OCI-LY3 (cell line): ENCODE measurements around the gene ZBTB38.

Source experiments
- H2AFZ ChIP-seq: fragments of 200-600, 300-600 bp; shearing (Covaris generic); 2 replicates; pipeline ENCODE4 v1.6.0; 2014; ENCODE audit warnings: antibody characterized with exemption, low read depth, low read length
- H3K27ac ChIP-seq: fragments of 200-600, 300-600 bp; sonication (generic); 2 replicates; pipeline ENCODE4 v1.5.1; 2014; ENCODE audit warnings: mild to moderate bottlenecking, low read length, moderate library complexity, mixed read lengths
- H3K27me3 ChIP-seq: fragments of 200-600, 300-600 bp; sonication (generic); 2 replicates; pipeline ENCODE4 v1.6.1; 2014; ENCODE audit warnings: low read depth, low read length, mixed read lengths
- H3K36me3 ChIP-seq: fragments of 200-600, 300-600 bp; sonication (generic); replicated peaks from 2 replicates; pipeline ENCODE3; 2014; ENCODE audit warnings: low read depth, low read length, mixed read lengths
- H3K4me1 ChIP-seq: fragments of 300-600, 200-600 bp; sonication (generic); 2 replicates; pipeline ENCODE4 v1.6.1; 2014; ENCODE audit warnings: low read length, mixed read lengths
- H3K4me2 ChIP-seq: fragments of 200-600, 300-600 bp; sonication (generic); 2 replicates; pipeline ENCODE4 v1.6.1; 2014; ENCODE audit warnings: low read length, mixed read lengths
- H3K4me3 ChIP-seq: fragments of 300-600, 200-600 bp; sonication (generic); 2 replicates; pipeline ENCODE4 v1.5.1; 2014; ENCODE audit warnings: antibody characterized with exemption, mild to moderate bottlenecking, low read length, moderate library complexity
- H3K79me2 ChIP-seq: fragments of 300-600, 200-600 bp; shearing (Covaris generic); 2 replicates; pipeline ENCODE4 v1.6.1; 2014; ENCODE audit warnings: mild to moderate bottlenecking, low read length, mixed read lengths
- H3K9ac ChIP-seq: fragments of 300-600, 200-600 bp; shearing (Covaris generic); 2 replicates; pipeline ENCODE4 v1.6.0; 2014; ENCODE audit warnings: mild to moderate bottlenecking, low read length, moderate library complexity
- H3K9me3 ChIP-seq: fragments of 200-600, 300-600 bp; shearing (Covaris generic); 2 replicates; pipeline ENCODE4 v1.6.1; 2014; ENCODE audit warnings: low read length, mixed read lengths; ENCODE audit not compliant: insufficient read depth
- H4K20me1 ChIP-seq: fragments of 200-600, 300-600 bp; sonication (generic); 2 replicates; pipeline ENCODE4 v1.6.1; 2016; ENCODE audit warnings: low read length, mixed read lengths; ENCODE audit not compliant: insufficient read depth
- CTCF ChIP-seq: fragments of 200-600, 300-600 bp; sonication (generic); IDR thresholded peaks from 2 replicates; pipeline ENCODE4 v1.5.1; 2014; ENCODE audit warnings: antibody characterized with exemption, low read length, low read depth
- EZH2phosphoT487 ChIP-seq: fragments of 200-600 bp; shearing (Covaris generic); IDR thresholded peaks from 2 replicates; pipeline ENCODE4 v1.6.1; 2018; ENCODE audit warnings: antibody characterized with exemption, mixed run types, low read depth

ZBTB38 gene

GRCh38 chr3:141362736-141363135 lies 5.6 kb upstream of the ZBTB38 start:
- no peaks in the 10 kb centered on the region for H3K79me2 ChIP-seq
- H3K4me1 ChIP-seq, result peaks cover 6% of the 10 kb centered on the region
- H3K9ac ChIP-seq, result no peak overlapping the region
- no peak for TF ChIP-seq CTCF
- no peak for TF ChIP-seq EZH2phosphoT487
- H2AFZ ChIP-seq, result no peak overlapping the region
- no peaks in the 10 kb centered on the region for H3K9me3 ChIP-seq
- peaks cover 12% of the 10 kb centered on the region; the same call in 1 of the 2 replicates for H3K27me3 ChIP-seq
- H4K20me1 ChIP-seq, result no peaks in the 10 kb centered on the region
- no peaks in the 10 kb centered on the region for H3K36me3 ChIP-seq
- H3K4me3 ChIP-seq, result no peak overlapping the region
- no peak overlapping the region for H3K4me2 ChIP-seq
- no peak overlapping the region for H3K27ac ChIP-seq

- no peak overlapping the region for H3K27ac ChIP-seq
- H2AFZ ChIP-seq, result no peak overlapping the region
- H3K36me3 ChIP-seq, result no peaks in the 10 kb centered on the region
- no peaks in the 10 kb centered on the region for H3K9me3 ChIP-seq
- no peak for TF ChIP-seq EZH2phosphoT487
- no peak for TF ChIP-seq CTCF
- H3K79me2 ChIP-seq, result no peaks in the 10 kb centered on the region
- no peaks in the 10 kb centered on the region for H4K20me1 ChIP-seq
- H3K4me3 ChIP-seq, result no peak overlapping the region
- peaks cover 10% of the 10 kb centered on the region for H3K4me1 ChIP-seq
- no peak overlapping the region for H3K4me2 ChIP-seq
- H3K27me3 ChIP-seq, result peaks cover 12% of the 10 kb centered on the region; the same call in 1 of the 2 replicates
- no peak overlapping the region for H3K9ac ChIP-seq
These were observed 3.1 kb upstream of the ZBTB38 start for GRCh38 chr3:141365201-141365600.

GRCh38 chr3:141366285-141367037 lies 1.8 kb upstream of the ZBTB38 start:
- H3K27me3 ChIP-seq, result peaks cover 9% of the 10 kb centered on the region; the same call in 1 of the 2 replicates
- H3K4me2 ChIP-seq, result no peak overlapping the region
- H3K4me3 ChIP-seq, result no peak overlapping the region
- H3K79me2 ChIP-seq, result no peaks in the 10 kb centered on the region
- H4K20me1 ChIP-seq, result no peaks in the 10 kb centered on the region
- H3K36me3 ChIP-seq, result no peaks in the 10 kb centered on the region
- H2AFZ ChIP-seq, result no peak overlapping the region
- H3K9me3 ChIP-seq, result no peaks in the 10 kb centered on the region
- TF ChIP-seq EZH2phosphoT487, result no peak
- TF ChIP-seq CTCF, result no peak
- no peak overlapping the region for H3K9ac ChIP-seq
- H3K4me1 ChIP-seq, result peaks cover 5% of the 10 kb centered on the region
- H3K27ac ChIP-seq, result no peak overlapping the region

DNA sequence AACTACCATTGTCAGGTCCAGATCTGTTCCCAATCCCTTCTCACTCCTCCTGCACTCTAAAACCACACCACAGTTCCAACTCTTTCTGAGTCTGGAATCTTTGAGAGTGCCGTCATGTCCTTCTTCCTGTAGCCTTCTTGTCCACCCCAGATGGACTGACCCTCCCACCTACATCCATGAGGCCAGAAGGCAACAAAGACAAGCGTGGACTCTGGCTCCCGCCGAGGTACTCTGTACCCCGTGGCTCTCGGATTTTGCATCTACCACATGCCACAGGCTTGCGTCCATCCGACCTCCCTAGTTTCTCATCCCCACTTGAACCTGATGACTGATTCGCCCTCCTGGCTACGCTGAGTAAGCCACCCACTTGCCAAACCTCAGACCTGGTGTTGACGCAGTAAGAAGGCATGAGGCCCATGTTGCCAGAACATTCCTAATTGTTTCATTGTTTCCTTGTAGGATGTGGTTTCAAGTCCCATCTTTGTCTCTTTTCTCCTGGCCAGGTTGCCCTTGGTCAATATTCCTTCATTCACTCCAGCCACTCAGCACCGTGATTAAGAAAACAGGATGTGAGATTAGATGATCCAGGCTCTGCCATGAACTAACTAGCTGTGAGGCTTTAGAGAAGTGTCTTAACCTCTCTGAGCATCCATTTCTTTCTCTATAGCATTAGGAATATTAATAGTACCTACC lies 1.1 kb upstream of the ZBTB38 start:
- no peak overlapping the region for H3K4me2 ChIP-seq
- no peak overlapping the region for H3K27ac ChIP-seq

More for the DNA sequence above, 1.1 kb upstream of the ZBTB38 start:
- no peak overlapping the region for H3K9ac ChIP-seq
- H3K9me3 ChIP-seq, result no peaks in the 10 kb centered on the region
- H3K79me2 ChIP-seq, result no peaks in the 10 kb centered on the region
- peaks cover 4% of the 10 kb centered on the region; the same call in 1 of the 2 replicates for H3K27me3 ChIP-seq
- H3K36me3 ChIP-seq, result no peaks in the 10 kb centered on the region
- no peaks in the 10 kb centered on the region for H4K20me1 ChIP-seq
- no peak overlapping the region for H3K4me3 ChIP-seq
- H2AFZ ChIP-seq, result no peak overlapping the region
- peaks cover 11% of the 10 kb centered on the region for H3K4me1 ChIP-seq
- no peak for TF ChIP-seq EZH2phosphoT487
- no peak for TF ChIP-seq CTCF
